HepG2 (cell line): ENCODE measurements around the gene TBCE. TPM values are rescaled to one million over a fixed set of nuclear protein-coding genes. Genes with fewer than 3 reads are reported as not detected.

ENCODE experiments used
- ATAC-seq: fragments of 200-7000 bp; cut with Tn5 transposase; 3 replicates; pipeline ENCODE4 v1.9.1; 2020; ENCODE audit warnings: mild to moderate bottlenecking, moderate library complexity
- BruUV-seq: library from RNA; stranded (reverse); fragments of 400-500 nt; replicated peaks from 2 replicates; lab custom pipeline; 2021; lab: Mats Ljungman, UMichigan
- CTCF ChIA-PET: fragments of 300-600 bp; formaldehyde crosslinking; extraction: SDS; loops from one replicate; lab custom pipeline; 2021; ENCODE audit warnings: low total read pairs, inconsistent platforms, low intra/inter-chr PET ratio; lab: Yijun Ruan, JAX
- POLR2A ChIA-PET: fragments of 350-600 bp; sonication (Branson Sonifier 250); formaldehyde crosslinking; loops from one replicate; lab custom pipeline; 2020; ENCODE audit warnings: antibody characterized with exemption, inconsistent platforms; lab: Yijun Ruan, JAX
- DNase-seq: peaks from one replicate; pipeline ENCODE4 v3.0.0-alpha.2; 2015; ENCODE audit warnings: low spot score
- FAIRE-seq: peaks from 3 replicates; lab custom pipeline; 2011; peaks lifted over from hg19 to GRCh38; lab: Jason Lieb, UNC
- H2AFZ ChIP-seq: one replicate; pipeline ENCODE4 v1.6.1; 2011; ENCODE audit warnings: low read length, inconsistent platforms
- H3K27ac ChIP-seq: fragments of 300-600 bp; 3 replicates; pipeline ENCODE4 v1.8.0; 2011; ENCODE audit warnings: mixed run types, mild to moderate bottlenecking, mixed read lengths, low read length, inconsistent platforms; ENCODE audit not compliant: insufficient read depth; ENCODE audit errors: extremely low read length
- H3K27me3 ChIP-seq, 2 experiments: fragments of 200-600 bp in 1 of 2; 2 replicates in 1 of 2; 3 replicates in 1 of 2; pipeline versions ENCODE4 v1.6.0 to v1.8.0; 2011; ENCODE audit warnings: low read length in 2 of 2, mild to moderate bottlenecking in 2 of 2, moderate library complexity in 2 of 2, inconsistent platforms in 1 of 2; ENCODE audit not compliant: insufficient read depth in 2 of 2, control insufficient read depth in 1 of 2
- H3K36me3 ChIP-seq, 2 experiments: fragments of 200-600 bp in 1 of 2; replicated peaks in 1 of 2; 2 replicates in 1 of 2; 3 replicates in 1 of 2; pipeline versions ENCODE4 v1.5.1 to v1.8.0; 2011; ENCODE audit warnings: low read length in 2 of 2, inconsistent platforms in 1 of 2; ENCODE audit not compliant: insufficient read depth in 2 of 2, control insufficient read depth in 1 of 2
- H3K4me1 ChIP-seq: 2 replicates; pipeline ENCODE4 v1.5.1; 2012; ENCODE audit warnings: low read length, inconsistent platforms; ENCODE audit not compliant: insufficient read depth
- H3K4me2 ChIP-seq: 2 replicates; pipeline ENCODE4 v1.6.0; 2011; ENCODE audit warnings: low read depth, low read length, inconsistent platforms
- H3K4me3 ChIP-seq, 3 experiments: fragments of 200-600 bp in 1 of 3; sonication (generic), shearing (Covaris generic) in 1 of 3; replicated peaks in 1 of 3; 2 replicates each; pipeline ENCODE4 v1.5.1; 2011 to 2016; ENCODE audit warnings: low read length in 3 of 3, inconsistent platforms in 2 of 3, low read depth in 2 of 3, mild to moderate bottlenecking in 2 of 3, control low read depth in 1 of 3, mixed read lengths in 1 of 3; ENCODE audit not compliant: insufficient read depth in 1 of 3
- H3K79me2 ChIP-seq: one replicate; pipeline ENCODE4 v1.6.1; 2011; ENCODE audit warnings: low read length, inconsistent platforms; ENCODE audit not compliant: insufficient read depth
- H3K9ac ChIP-seq: 2 replicates; pipeline ENCODE4 v1.6.0; 2011; ENCODE audit warnings: mild to moderate bottlenecking, low read depth, low read length, inconsistent platforms; ENCODE audit not compliant: insufficient read depth
- H3K9me3 ChIP-seq: 2 replicates; pipeline ENCODE4 v1.5.1; 2012; ENCODE audit warnings: mild to moderate bottlenecking, low read length
- H4K20me1 ChIP-seq: 2 replicates; pipeline ENCODE4 v1.6.0; 2011; ENCODE audit warnings: inconsistent platforms, mild to moderate bottlenecking, low read length, moderate library complexity; ENCODE audit not compliant: insufficient read depth
- JARID2 ChIP-seq: sonication (generic); formaldehyde crosslinking; IDR thresholded peaks from 2 replicates; pipeline ENCODE4 v1.8.1; 2023; ENCODE audit warnings: missing genetic modification reagents, inconsistent platforms; ENCODE audit not compliant: insufficient replicate concordance
- ZNF839 ChIP-seq: sonication (generic); formaldehyde crosslinking; IDR thresholded peaks from 2 replicates; pipeline ENCODE4 v1.4.0; 2020; ENCODE audit warnings: missing genetic modification reagents, mild to moderate bottlenecking, borderline replicate concordance
- WGBS: methylation state at CpG from one replicate; pipeline ENCODE4 v1.1.6; 2017; ENCODE audit warnings: low lambda C conversion rate; 5-methylcytosine and 5-hydroxymethylcytosine counted together
- in situ Hi-C: cut with HindIII; loops from 2 replicates; pipeline ENCODE4 v1.10.0; 2017; ENCODE audit warnings: low pct_unique_long_range_greater_than_20kb; ENCODE audit not compliant: extremely low pct_ligation_motif_present
- intact Hi-C: fragments of 100-400 bp; cut with micrococcal nuclease; formaldehyde crosslinking; loops from one replicate; pipeline ENCODE4 v1.10.0; 2022; ENCODE audit not compliant: unreplicated experiment
- polyA plus RNA-seq, 8 experiments: library from polyadenylated mRNA; depleted of rRNA in 3 of 8; stranded (reverse) in 7 of 8; unstranded in 1 of 8; fragments of >200 nt; fragmentation: Illumina TruSeq in 4 of 8; extraction: Trizol in 4 of 8; gene quantifications; 2 replicates each; pipeline versions ENCODE4 v1.2.1 to v1.2.3, GENCODE V29; 2011 to 2016; ENCODE audit warnings: low read depth in 4 of 8, missing spikeins in 1 of 8, mixed read lengths in 1 of 8; ENCODE audit not compliant: insufficient read depth in 1 of 8
- total RNA-seq, 5 experiments: library from RNA; depleted of rRNA; stranded (reverse); fragments of >200 nt; fragmentation: Illumina TruSeq; extraction: Trizol; gene quantifications; 2 replicates each; pipeline ENCODE4 v1.2.3, GENCODE V29; 2016; ENCODE audit warnings: low read depth in 1 of 5

Gene TBCE
- total and polyA plus RNA-seq, 2 of the 13 experiments (the other 11 are each of a cell fraction or from before 2014, with no cell fraction given), result 25.6 to 31.1 TPM

- ATAC-seq, result no peak
- in situ Hi-C loops, result no loop called here
Observed at GRCh38 chr1:235421751-235422150, 54.5 kb downstream of the TBCE start.

GRCh38 chr1:235423214-235423652 lies 56.0 kb downstream of the TBCE start:
- no peak for FAIRE-seq
- in situ Hi-C loops (no loop called here), intact Hi-C loops (no loop called here)
- Histone ChIP-seq H3K79me2 (peaks cover 14% of the 10 kb centered on the region), H3K4me3 (no peak overlapping the region), H3K9me3 (no peaks in the 10 kb centered on the region), H3K36me3 (peaks cover 5 to 26% of the 10 kb centered on the region in 2 experiments; a peak in 4 of 5 replicates), H3K9ac (no peak overlapping the region), H2AFZ (no peak overlapping the region), H3K27ac (no peak overlapping the region), H3K27me3 (no peaks in the 10 kb centered on the region; a peak in 1 of 5 replicates), H3K4me2 (no peak overlapping the region), H3K4me1 (no peaks in the 10 kb centered on the region), H4K20me1 (no peaks in the 10 kb centered on the region)
- 86% methylated on average over 12 of the region's 12 CpGs for WGBS
- CTCF ChIA-PET, result no interaction called here
- TF ChIP-seq ZNF839 (CRISPR knock-in tag), result no peak
- no peak for DNase-seq
- POLR2A ChIA-PET, result no interaction called here
- no TSS peak for BruUV-seq
- no peak for ATAC-seq

More at GRCh38 chr1:235421751-235422150, 54.5 kb downstream of the TBCE start:
- no peak for TF ChIP-seq JARID2
- Histone ChIP-seq H3K9me3 (no peaks in the 10 kb centered on the region), H3K36me3 (peaks cover 6 to 22% of the 10 kb centered on the region in 2 experiments; a peak in 4 of 5 replicates), H3K4me2 (no peak overlapping the region), H3K9ac (no peak overlapping the region), H3K27ac (no peak overlapping the region), H3K4me3 (no peak overlapping the region), H2AFZ (no peak overlapping the region), H3K79me2 (peaks cover 14% of the 10 kb centered on the region), H4K20me1 (0 out of 2 replicates have a peak, but pooled peaks cover 4% of the 10 kb centered on the region), H3K27me3 (no peaks in the 10 kb centered on the region), H3K4me1 (peaks cover 9% of the 10 kb centered on the region)
- FAIRE-seq (no peak), DNase-seq (no peak)
- POLR2A ChIA-PET, result no interaction called here
- no TSS peak for BruUV-seq
- intact Hi-C loops, result no loop called here
- CTCF ChIA-PET, result no interaction called here
- 92% methylated on average over 3 of the region's 3 CpGs for WGBS
